Measurements from ENCODE around the gene KRTAP5-3.
"Not testable (repeated sequence)": the region's sequence is repeated elsewhere in the genome, so short reads cannot be mapped to it uniquely, and the experiment has no call there.

Gene KRTAP5-3, protein sequence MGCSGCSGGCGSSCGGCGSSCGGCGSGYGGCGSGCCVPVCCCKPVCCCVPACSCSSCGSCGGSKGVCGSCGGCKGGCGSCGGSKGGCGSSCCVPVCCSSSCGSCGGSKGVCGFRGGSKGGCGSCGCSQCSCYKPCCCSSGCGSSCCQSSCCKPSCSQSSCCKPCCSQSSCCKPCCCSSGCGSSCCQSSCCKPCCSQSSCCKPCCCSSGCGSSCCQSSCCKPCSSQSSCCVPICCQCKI

DNA sequence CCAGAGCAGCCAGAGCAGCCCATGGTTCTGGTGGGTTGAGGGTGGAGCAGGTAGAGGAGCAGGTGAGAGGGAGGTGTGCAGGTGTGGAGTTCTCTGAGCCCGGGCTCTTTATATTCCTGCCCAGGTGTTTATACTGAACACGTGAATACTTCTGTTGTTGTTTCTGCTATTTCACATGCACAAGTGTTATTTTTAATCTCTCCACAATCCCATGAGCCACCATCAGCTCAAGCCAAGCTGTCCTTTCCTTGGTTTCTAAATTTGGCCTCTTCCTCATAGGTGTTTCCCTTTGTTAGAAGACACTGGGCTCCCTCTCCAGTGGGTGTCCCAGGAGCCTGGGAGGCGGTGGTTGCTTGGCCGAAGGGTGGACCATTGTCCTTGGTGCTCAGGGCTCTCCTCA lies at the start of gene KRTAP5-3:
KRTAP5-3 (minus strand) TSS at position 101 of the 400 bp plus-strand sequence; CDS start at position 23, 78 bp downstream.
- DNase-seq = no peak

DNA sequence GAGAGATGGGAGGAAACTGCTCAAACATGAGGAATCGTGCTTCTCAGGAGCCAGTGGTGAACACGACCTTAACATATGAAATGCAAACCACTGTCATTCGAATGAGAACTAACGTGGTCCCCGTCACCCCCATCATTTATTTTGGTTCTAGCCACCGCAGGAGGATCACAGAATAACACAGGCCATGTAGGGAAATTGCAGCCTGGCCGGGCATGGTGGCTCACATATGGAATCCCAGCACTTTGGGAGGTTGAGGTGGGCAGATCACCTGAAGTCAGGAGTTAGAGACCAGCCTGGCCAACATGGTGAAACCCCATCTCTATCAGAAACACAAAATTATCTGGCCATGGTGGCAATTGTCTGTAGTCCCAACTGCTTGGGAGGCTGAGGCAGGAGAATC lies 48.4 kb upstream of the KRTAP5-3 start:
- no peak for DNase-seq

DNA sequence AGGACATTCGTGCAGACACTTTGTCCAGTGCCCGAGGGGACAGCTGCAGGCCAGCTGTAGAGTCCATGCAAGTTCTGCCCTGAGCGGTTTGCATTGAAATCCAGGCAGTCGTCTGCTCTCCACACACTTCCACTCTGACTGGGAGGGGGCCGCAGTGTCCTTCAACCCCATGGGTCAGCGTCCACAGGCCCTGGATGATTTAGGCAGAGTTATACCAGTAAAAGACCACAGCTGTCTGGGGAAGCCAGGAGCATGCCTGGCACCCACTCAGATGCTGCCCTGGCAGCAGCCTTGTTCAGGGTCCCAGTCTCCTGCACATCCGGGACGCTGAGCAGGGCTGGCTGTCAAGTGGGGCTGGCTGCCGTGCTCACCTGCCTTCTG lies 47.8 kb upstream of the KRTAP5-3 start:
- no peak for DNase-seq

DNA sequence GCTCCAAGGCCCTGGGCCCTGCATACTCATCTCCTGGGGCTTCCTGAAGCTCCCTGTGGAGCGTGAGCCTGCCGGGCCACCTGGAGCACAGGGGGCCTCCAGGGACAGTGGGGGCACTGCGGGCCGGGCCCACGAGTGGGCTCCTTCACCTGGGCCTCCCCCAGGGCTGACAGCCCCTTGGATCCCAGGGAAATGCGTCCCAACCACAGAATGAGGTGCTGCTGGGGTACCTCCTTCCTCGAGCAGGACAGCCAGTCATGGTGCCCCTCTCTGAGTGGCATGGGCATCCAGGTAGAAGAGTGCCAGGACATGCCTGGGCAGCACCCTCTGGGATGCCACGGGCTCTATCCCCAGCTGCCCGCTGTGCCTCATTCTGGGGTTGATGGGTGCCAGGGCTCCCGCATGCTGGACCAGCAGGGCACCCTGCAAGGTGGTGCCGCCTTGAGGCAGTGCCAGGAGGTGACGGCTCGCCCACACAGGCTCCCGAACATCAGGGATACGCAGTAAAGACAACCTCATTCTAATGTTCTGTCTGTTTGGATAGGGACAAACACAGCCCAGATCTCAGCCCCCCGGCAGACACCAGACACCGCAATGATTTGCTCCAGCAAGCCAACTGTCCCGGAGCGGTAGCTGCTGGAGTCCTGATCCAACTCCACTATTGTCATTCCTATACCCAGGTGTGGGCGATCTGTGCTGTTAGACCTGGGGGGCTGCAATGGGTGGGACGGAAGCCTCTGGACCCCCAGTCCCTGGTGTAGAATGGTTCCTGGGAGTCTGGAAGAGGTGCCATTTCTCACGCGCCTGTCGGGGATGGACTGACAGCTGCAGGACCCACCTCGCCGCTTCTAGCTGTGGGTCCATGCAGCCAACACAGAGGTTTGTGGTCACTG lies 47.2 kb upstream of the KRTAP5-3 start:
- DNase-seq = no peak

DNA sequence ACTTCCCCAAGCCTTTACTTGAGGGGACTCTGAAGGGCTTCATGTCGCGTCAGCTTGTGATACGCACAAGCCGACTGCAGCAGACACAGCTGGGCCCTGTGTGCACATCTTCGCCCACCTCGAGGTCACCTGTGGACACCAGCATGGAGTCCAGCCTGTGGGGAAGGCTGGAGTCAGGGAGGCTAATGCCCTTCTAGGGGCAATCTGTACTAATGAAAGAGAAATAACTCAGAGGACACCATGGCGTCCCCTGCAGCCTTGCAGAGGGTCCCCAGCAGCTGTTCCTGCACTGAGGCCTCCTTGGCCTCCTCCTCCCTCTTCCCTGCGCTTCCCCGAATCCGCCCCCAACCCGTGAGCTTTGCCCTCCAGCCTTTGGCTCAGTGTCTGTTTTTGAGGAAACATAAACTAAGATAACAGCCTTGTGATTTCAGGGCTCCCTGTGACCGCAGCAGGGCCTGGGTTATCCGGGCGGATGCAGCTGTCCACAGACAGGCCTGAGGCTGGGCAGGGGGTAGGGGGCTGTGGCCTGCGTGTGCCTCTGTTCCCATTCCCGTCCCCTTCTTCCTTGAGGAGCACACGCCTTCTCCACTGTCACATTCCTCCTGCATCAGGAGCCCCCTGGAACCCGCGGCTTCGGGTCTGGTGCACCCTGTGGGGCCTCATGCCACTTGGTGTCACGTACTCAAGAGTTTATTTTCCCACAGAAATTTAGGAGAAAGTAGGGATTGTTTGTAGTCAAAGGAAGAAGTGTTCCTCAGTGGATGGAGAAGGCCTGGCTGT lies 46.3 kb upstream of the KRTAP5-3 start:
- DNase-seq = no peak

DNA sequence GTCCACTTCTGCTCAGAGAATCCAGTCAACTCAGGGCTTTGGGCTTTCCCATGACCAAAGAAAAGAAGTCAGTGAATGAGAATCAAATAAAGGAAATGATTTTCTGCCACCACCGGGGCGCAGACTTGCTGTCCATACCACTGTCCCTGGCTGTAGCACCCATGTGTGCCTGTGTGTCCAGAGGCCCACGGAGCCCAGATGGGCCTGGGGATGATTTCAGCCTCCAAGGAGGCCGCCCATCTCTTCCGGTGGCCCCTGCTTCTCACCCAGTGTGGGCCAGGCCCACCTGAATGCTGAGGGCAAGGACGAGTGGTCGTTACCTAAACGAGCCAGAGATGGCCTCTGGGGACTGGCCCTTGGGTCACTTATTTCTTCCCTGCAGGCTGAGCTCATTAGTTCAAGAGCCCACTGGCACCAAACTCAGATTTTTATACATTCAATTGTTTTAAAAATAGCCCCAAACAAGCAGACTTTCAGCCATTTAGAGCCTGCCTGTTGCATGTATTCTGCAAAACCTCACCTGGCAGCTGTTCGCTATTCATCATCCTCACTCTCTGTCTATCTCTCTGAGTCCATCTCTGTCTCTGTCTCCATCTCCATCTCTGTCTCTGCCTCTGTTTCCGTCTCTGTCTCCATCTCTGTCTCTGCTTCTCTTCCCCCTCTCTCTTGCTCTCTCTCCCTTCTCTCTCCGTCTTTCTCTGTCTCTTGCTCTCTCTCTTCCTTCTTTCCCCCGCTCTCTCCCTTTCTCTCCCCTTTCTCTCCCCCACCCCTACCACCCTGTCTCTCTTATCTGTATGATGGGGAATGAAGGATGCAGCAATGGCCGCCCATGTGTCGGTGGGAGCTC lies 45.5 kb upstream of the KRTAP5-3 start:
- no peak for DNase-seq

DNA sequence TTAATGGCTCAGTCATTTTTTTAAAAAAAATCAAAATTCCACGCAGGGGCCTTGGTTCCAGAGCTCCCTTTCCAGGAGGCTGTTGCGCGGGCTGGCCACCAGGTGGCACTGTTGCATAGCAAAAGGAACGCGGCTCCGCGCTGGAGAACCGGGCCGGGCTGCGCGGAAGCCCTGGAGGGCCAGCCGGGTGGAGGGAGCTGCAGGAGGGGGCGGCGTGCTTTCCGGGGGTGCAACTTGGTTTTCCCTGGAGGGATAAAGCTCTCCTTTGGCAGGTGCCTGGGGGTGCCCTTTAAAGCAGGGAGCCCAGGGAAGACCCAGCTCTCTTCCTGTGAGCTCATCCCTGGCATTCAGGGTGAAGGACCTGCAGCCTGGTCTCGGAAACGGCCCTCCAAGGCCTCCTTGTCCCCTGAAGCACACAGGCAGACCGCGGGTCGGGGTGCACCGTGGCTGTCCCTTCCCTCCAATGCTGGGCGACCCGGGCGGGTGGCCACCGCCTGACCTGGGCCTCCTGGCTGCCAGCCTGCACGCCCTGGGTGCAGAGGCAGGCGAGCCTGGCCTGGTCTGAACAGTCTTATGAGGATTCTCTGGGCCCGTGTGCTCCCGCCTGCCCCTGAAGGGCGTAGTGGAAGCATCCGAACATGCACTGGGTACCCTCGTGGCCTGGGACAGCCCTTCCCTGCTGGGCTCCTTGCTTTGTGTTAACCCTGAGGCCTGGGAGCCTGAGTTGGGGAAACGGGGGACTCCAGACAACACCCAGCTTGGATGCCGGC lies 44.7 kb upstream of the KRTAP5-3 start:
- DNase-seq = peak; percentile 45 to 76 (median 66)

DNA sequence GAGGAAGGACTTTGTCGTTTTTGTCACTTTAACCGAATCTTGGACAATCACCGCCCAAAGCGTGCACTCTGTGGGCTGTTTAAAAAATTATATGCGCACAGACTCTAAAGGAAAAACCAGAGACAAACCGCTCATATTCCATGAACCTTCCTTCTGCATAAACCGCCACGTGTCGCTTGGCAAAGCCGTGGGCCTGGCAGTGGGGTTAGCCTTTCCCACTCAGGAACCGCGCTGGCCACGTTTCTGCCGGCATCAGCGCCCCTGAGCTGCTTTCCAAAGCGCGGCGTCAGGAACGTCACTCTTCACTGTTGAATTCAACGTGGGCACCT lies 44.1 kb upstream of the KRTAP5-3 start:
- no peak for DNase-seq

DNA sequence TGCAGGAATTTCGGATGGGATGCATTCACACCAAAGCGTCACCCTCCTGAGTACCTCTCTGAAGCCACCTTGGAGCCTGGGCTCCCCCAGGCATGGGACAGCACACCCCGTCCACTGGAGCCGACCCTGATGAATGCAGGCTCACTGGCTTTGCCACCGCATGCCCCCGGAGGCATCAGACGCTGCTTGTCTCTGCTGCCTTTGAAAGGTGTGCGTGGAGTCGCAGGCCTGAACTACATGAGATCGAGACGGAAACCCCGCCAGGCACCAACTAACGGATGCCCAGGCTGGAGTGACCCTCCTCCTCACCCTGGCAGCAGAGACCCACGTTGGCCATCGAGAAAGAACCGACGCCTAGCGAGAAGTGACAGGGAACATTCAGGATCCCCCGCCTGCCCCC lies 43.8 kb upstream of the KRTAP5-3 start:
- DNase-seq = no peak

DNA sequence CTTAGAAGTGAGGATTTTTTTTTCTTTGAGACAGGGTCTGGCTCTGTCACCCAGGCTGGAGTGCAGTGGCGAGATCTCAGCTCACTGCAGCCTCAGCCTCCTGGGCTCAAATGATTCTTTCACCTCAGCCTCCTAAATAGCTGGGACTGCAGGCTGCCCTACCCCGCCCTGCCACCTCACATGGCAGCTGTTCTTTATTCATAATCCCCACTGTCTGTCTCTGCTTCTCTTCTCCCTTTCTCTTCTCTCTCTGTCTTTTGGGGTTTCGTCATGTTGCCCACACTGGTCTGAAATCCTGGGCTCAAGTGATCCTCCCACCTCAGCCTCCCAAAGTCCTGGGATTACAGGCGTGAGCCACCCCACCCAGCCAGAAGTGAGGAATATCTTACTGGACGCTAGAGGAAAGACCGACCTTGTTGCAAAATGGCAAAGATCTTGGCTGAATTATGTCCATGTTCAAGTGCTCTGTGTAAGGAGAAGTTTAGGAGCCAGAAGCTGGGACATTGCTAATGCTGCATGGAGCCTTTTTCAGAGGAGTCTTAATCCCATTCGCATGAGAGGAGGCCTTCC lies 43.2 kb upstream of the KRTAP5-3 start:
- no peak for DNase-seq

DNA sequence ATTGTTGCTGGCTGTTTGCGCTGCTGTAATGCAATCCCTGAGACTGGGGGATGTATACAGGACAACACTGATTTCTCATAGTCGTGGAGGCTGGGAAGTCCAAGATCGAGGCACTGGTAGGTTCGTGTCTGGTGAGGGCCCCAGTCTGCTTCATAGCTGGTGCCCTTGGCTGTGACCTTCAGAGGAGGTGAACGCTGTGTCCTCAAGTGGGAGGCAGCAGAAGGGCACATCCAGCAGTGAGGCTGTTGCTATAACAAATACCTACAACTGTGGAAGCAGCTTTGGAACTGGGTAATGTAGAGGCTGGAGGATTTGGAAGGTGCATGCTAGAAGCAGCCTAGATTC lies 42.6 kb upstream of the KRTAP5-3 start:
- no peak for DNase-seq

DNA sequence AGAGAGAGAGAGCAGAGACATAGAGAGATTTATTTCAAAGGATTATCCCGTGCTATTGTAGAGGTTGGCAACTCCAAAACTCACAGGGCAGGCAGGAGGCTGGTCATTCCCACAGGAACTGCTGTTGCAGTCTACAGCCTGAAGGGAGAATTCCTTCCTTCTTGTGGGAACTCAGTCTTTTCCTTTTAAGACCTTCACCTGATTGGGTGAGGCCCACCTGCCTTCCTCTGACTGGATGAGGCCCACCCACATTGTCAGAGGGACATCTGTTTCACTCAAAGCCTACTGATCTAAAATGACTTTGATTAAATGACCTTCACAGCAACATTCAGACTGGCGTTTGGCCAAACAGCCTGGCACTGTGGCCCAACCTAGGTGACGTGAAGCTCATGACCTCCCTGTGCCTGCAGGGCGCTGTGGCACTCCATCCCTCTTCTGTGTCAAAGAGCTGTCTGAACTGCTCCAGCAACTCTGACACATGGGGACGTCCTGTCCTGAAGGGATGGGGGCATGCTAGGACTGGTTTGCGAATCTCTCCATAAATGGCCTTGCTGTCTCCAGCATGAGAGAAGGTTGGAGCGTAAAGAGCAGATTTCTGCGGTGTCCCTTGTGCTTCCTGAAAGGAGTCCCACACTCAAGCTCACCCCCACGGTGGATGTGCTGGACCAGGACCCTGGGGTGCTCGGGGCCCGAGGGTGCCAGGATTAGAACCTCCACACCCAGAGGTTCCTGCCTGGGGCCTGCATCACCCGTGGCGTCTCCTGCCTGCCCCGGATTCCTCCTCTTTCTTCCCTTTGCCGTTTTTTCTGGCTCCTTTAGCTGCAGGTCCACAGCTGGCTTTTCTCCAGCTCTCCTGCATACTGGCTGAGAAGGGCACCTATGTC lies 42.0 kb upstream of the KRTAP5-3 start:
- no peak for DNase-seq

DNA sequence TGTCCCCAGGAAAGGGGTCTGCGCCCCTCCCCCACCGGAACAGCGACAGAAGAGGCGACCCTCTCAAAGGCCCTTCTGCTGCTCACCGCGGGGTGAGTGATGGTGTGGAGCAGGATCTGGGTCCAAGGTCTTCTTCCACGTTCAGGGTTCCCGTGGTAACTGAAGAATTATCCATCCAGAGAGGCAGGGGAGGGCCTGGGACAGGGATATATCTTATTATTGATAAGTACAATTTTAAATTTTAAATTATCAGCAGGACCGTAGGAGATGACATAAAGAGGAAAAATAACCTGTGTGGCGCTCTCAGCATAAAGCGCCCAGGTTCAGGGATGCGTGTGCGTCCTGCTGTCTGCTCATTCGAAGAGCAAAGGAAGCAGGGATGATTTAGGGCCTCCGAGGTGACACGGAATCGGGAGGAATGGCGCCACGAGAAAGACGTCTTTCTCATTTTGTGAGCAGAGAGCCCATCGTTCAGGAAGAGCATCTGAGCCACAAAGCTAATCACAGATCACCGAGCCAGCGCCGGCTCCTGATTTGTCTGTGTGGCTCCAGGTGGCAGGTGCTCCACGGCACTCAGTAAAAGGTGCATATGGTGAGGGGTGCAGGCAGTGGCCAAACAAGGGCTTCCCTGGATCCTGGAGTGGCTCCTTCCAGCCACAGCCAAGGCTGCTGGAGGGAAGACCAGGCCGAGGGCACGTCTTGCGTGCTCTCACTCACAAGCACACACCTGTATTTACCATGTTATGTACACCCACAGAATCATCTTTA lies 40.6 kb upstream of the KRTAP5-3 start:
- no peak for DNase-seq

DNA sequence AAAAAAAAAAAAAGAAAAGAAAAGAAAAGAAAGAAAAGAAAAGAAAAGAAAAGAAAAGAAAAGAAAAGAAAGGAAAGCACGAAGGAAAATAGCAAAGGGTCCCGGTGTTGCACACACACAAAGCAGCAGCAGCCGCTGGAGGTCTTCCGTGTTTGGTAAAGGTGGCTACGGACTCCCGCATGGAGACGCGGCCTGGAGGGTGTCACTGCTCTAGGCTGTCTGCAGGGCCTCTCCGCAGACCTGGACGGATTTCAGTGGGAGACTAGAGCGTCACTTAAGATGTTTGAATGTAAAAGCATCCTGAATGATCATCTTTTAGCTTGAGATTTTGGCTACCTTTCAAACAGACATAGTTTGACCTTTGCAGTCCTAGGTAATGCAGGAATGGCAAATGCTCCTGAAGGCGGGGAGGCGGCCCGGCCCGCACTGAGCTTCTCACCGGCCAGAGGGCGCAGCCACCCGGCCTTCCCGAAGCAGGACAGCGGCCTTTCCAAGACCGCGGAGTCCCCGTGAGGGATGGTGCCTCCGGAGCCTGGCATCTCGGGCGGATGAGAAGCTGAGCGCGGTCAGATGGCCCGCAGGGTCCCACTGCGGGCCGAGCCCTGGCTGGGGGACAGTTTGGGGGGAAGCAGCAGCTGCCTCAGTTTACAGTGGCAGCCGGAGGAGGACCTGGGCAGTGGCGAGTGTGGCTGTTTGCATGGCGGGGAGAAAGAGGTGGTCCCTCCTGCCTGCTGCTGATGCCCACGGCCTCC lies 39.8 kb upstream of the KRTAP5-3 start:
- DNase-seq = no peak

DNA sequence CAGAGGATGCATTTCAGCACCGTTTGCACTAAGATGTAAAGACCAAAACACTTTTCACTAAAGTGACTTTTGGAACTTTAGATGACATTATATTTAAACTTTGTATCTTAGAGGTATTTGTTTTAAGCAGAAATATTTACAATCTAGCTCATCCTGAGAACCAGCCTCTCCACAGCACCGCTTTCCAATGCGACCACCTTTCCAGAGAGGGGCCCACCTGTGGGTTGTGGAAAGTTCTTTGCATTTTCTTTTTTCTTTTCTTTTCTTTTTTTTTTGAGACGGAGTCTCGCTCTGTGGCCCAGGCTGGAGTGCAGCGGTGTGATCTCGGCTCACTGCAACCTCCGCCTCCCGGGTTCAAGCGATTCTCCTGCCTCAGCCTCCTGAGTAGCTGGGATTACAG lies 38.3 kb upstream of the KRTAP5-3 start:
- not testable (repeated sequence) for DNase-seq

DNA sequence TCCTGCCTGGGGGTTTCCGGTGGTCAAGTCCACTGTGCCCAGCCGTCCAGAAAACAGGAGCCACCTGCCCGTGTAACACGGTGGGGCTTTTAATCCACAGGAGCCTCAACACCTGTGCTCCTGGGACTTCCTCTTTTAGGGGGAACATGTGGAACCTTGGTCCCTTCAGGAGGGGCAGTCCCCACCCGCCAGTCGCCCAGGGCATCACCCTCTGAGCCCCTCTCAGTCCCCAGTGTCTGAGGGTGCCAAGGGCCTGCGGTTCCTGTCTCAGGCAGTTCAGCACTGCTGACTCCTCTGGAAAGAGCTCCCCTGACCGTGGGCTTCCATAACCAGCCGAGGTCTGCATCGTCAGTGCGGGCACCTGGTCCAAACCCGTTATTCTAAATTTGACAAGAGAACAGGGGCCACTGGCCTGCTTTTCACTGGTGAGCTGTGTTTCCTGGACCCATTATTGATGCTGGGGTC lies 37.1 kb upstream of the KRTAP5-3 start:
- DNase-seq = no peak

DNA sequence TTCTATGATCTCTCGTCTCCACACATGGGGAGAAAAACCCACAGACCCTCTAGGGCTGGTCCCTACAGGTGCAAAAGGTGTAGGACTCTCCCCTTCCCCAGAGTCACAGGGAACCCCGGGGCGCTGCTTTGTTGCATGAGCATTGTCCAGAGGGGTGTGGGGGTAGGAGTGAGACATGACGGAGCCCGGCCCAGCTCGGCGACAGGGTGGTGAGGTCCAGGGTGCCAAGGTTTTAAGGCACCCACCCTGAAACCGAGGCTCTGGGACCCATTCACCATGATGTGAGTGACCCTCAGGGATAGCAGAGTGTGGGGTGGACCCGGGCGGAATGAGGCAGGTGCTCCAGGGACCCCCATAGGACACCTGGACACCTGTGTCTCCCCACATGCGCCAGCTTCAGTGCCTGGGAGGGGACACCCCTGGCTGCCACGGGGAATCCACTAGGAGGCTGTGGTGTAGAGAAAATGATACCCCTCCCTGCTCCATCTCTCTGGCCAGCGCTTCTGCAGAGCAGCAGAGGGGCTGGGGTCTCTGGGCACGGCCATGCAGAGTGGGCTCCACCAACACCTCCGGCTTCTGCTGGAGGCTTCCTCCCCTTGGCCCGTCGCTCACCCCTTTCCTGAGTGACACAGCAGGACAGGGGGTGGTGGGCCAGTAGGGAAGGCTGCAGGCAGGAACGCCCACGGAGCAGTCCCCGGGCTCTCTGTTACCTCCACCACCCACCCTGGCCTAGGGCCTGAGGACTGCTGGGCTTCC lies 36.5 kb upstream of the KRTAP5-3 start:
- DNase-seq = no peak

DNA sequence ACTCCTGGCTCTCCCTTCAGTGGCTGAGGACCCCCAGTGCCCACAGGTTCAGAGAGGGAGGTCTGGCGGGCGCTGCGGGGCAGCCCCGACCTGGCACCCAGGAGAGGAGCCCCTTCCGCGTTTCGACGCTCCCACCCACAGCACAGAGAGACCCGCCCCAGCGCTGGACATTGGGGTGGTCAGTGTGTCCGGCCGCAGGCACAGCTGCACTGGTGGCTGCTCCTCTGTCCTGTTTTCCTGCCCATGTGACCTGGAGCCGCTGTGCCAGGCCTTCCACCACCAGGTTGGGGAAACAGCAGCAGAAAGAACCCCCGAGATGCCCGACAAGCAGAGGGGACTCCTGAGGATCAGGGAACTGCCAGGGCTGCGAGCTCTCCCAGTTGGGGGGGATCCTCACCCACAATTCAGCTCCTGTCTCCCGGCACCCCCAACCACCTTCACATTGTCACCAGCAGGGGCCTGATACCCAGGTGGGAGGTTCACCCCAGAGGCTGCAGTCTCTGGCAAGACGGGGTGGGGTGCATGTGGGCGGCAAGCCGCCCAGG lies 35.0 kb upstream of the KRTAP5-3 start:
- no peak for DNase-seq
